Fibroblast of villous mesenchyme (primary cell): ENCODE data around the gene PRPF31. TPM values are rescaled to one million over a fixed set of nuclear protein-coding genes. Genes with fewer than 3 reads are reported as not detected.
"Not testable (repeated sequence)": the region's sequence is repeated elsewhere in the genome, so short reads cannot be mapped to it uniquely, and the experiment has no call there.

Experiments
- DNase-seq: peaks from one replicate; pipeline ENCODE4 v3.0.0-alpha.2; 2010; ENCODE audit warnings: low read depth
- H3K4me3 ChIP-seq: 2 replicates; pipeline ENCODE4 v1.5.1; 2011; ENCODE audit warnings: low read depth, mild to moderate bottlenecking, low read length
- total RNA-seq: library from RNA; depleted of rRNA; stranded (reverse); fragments of >200 nt; gene quantifications from 2 replicates; pipeline ENCODE4 v1.2.3, GENCODE V29; 2012
- TF ChIP-seq, protein P1 (sequence below): IDR thresholded peaks from 2 replicates; pipeline ENCODE4 v1.5.1; 2012; ENCODE audit warnings: low read depth, mild to moderate bottlenecking, low read length; ENCODE audit not compliant: insufficient read depth

The PRPF31 gene
- total RNA-seq, 1 donor: 41.5 TPM

GRCh38 chr19:54162884-54163283 lies 47.3 kb downstream of the PRPF31 start:
- DNase-seq: no peak
- H3K4me3 ChIP-seq: peak overlapping the region; percentile 69
- TF ChIP-seq, protein P1, sequence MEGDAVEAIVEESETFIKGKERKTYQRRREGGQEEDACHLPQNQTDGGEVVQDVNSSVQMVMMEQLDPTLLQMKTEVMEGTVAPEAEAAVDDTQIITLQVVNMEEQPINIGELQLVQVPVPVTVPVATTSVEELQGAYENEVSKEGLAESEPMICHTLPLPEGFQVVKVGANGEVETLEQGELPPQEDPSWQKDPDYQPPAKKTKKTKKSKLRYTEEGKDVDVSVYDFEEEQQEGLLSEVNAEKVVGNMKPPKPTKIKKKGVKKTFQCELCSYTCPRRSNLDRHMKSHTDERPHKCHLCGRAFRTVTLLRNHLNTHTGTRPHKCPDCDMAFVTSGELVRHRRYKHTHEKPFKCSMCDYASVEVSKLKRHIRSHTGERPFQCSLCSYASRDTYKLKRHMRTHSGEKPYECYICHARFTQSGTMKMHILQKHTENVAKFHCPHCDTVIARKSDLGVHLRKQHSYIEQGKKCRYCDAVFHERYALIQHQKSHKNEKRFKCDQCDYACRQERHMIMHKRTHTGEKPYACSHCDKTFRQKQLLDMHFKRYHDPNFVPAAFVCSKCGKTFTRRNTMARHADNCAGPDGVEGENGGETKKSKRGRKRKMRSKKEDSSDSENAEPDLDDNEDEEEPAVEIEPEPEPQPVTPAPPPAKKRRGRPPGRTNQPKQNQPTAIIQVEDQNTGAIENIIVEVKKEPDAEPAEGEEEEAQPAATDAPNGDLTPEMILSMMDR: no peak

DNA sequence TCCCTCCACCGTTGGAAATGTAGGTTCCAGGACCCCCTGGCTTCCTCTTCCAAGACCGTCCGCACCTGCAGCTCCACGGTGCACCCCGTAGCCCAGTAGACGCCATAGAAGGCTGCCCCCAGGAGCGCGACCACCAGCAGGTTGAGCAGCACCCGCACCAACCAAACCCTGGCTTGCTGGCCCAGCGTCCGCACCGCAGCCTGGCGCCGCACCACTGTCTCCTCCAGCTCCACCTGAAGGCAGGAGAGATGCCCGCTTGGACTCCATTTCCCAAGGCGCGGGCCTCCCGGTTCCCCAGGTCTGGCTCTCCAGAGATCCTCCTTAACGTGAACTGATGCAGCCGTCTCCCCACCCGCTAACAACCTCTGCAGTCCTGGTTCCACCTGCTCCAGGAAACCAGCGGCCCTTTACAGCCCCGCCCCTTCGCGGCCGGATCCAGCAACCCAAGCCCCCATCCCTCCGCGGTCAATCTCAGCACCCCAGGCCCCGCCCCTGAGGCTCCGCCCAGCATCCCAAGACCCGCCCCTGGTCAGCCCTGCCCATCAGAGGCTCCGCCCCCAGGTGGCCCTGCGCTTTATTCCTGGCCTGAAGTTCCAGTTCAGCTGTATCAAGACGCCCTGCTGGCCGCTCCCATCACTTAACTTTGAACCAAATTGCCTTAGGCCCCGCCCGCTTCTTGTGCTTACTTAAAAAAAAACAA lies 49.0 kb downstream of the PRPF31 start:
- peak; percentile 34 for DNase-seq
- TF ChIP-seq, protein P1: no peak
- peak overlapping the region; percentile 23 for H3K4me3 ChIP-seq

DNA sequence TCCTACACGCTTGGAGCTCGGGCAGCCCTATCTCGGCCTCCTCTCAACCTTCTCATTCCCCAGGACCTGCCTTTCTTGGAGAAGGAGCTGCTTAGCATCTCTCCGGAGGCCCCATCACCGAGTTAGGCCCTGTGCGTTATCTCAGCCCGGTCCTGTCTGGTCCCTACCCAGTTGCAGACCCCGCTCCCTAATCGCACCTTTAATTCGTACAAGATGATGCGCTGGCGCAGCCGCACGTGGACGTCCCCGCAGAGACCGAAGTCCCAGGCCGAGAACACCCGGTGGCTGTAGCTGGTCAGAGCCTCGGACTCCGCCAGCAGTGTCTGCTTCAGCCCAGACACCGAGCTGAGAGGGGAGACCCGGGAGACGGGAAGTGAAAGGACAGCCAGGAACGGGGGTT lies 49.7 kb downstream of the PRPF31 start:
- H3K4me3 ChIP-seq: no peak overlapping the region
- no peak for DNase-seq
- TF ChIP-seq, protein P1: no peak

DNA sequence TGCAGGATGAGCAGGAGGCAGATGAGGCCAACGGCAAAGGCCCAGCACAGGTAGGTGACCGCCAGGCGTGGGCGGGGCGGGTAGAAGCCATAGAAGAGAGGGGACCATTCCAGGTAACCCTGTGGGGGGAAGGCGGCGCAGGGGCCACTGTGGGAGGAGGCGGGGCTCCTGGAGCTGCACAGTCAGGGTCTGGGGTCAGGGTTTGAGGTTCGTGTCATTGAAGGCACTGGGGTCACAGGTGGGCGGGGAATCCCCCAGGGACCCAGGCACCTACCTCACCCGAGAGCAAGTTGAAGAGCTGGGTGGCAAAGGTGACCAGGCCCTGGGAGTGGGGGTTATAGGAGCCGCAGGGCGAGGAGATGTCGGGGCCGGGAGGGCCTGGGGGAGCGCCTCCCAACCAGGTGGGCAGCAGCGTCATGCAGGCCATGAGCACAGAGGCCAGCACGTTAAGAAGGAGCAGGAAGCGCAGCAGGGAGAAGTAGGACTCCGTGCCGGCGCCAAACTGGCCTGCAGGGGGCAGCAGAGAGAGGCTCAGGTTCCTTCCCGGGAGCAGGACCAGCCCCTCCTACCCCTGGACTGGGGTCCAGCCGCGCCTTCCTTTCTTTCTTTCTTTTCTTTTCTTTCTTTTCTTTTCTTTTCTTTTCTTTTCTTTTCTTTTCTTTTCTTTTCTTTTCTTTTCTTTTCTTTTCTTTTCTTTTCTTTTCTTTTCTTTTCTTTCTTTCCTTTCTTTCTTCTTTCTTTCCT lies 52.8 kb downstream of the PRPF31 start:
- TF ChIP-seq, protein P1: peak; percentile 83
- peak; percentile 83 for DNase-seq
- no peak overlapping the region for H3K4me3 ChIP-seq

DNA sequence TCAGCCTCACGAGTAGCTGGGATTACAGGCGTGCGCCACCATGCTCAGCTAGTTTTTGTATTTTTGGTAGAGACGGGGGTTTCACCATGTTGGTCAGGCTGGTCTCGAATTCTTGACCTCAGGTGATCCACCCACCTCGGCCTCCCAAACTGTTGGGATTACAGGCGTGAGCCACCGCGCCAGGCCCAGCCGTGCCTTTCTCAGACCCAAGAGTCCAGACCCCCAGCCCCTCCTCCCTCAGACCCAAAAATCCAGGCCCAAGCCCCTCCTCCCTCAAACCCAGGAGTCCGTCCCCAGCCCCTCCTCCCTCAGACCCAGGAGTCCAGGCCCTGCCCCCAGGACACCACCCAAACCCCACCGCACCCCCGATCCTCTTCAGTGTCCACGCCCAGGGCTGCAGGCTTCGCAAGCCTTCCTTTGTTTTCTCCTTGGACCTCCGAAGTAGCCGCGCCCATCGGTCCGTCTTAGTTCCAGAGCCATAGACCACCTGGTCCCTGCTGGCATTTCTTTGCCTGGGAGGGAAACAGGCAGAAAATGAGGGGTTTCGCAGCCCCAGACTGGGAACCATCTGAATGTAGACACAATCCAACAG lies 53.7 kb downstream of the PRPF31 start:
- DNase-seq: no peak

GRCh38 chr19:54171736-54172431 lies 56.3 kb downstream of the PRPF31 start:
- not testable (repeated sequence) for H3K4me3 ChIP-seq, DNase-seq

More for the DNA sequence above, 53.7 kb downstream of the PRPF31 start:
- H3K4me3 ChIP-seq: no peak overlapping the region
- TF ChIP-seq, protein P1: no peak
